Right lobe of liver (tissue), 6 donors: ENCODE data around the gene MIPEP. TPM values are rescaled to one million over a fixed set of nuclear protein-coding genes. Genes with fewer than 3 reads are reported as not detected.

ENCODE experiments used
- ATAC-seq, 4 donors: fragments of 200-7000 bp; cut with Tn5 transposase; one replicate each; pipeline ENCODE4 v1.9.1; 2020; ENCODE audit warnings: mild to moderate bottlenecking in 4 of 4, moderate library complexity in 4 of 4
- DNase-seq, 3 donors: peaks; one replicate each; pipeline ENCODE4 v3.0.0-alpha.2; 2020
- H3K27ac ChIP-seq, 3 donors: fragments of 200-600 bp; one replicate each; pipeline ENCODE4 v1.8.0; 2022
- H3K27me3 ChIP-seq, 2 donors: fragments of 200-600 bp; one replicate each; pipeline ENCODE4 v1.8.0; 2022
- H3K36me3 ChIP-seq, 4 donors: fragments of 200-600 bp; sonication (generic) in 1 of 4; one replicate each; pipeline versions ENCODE4 v1.5.1 to v1.8.0; 2017 to 2022; ENCODE audit warnings: control low read depth in 1 of 4
- H3K4me1 ChIP-seq, 4 donors: fragments of 200-600 bp; sonication (generic) in 1 of 4; one replicate each; pipeline versions ENCODE4 v1.5.1 to v1.8.0; 2017 to 2022; ENCODE audit warnings: control low read depth in 1 of 4
- H3K4me3 ChIP-seq, 3 donors: fragments of 200-600 bp; one replicate each; pipeline ENCODE4 v1.8.0; 2022
- H3K9me3 ChIP-seq, 4 donors: fragments of 200-600 bp; sonication (generic) in 1 of 4; one replicate each; pipeline versions ENCODE4 v1.5.1 to v1.8.0; 2017 to 2022; ENCODE audit warnings: control low read depth in 1 of 4
- POLR2A ChIP-seq: fragments of 450-650 bp; IDR thresholded peaks from one replicate; pipeline ENCODE4 v1.6.1; 2017; ENCODE audit warnings: antibody characterized with exemption, mild to moderate bottlenecking
- WGBS: methylation state at CpG from one replicate; pipeline ENCODE4 v1.1.6; 2018; ENCODE audit warnings: low coverage, low lambda C conversion rate; ENCODE audit not compliant: insufficient coverage; ENCODE audit errors: missing lambda C conversion rate; 5-methylcytosine and 5-hydroxymethylcytosine counted together
- intact Hi-C, 2 donors: fragments of 100-400 bp; cut with DNase I; formaldehyde crosslinking; loops; one replicate each; pipeline versions ENCODE4 v1.11.2 to v1.14.1; 2022
- total RNA-seq, 6 experiments: library from RNA; depleted of rRNA in 2 of 6; stranded (reverse); fragments of >200 nt in 2 of 6; fragmentation: NEBNext Ultra II Directional in 3 of 6; extraction: Animal tissue kit (Norgen Biotek cat#: 25700) in 3 of 6; gene quantifications; one replicate each; pipeline versions ENCODE4 v1.1.0 to v1.2.4, GENCODE V29; 2016 to 2023
- TF ChIP-seq, protein P1 (sequence below), 4 donors: fragments of 200-600 bp in 3 of 4; fragments of 450-650 bp in 1 of 4; IDR thresholded peaks; one replicate each; pipeline versions ENCODE4 v1.5.1 to v1.8.0; 2016 to 2022; ENCODE audit warnings: antibody characterized with exemption in 4 of 4, mild to moderate bottlenecking in 2 of 4
- donor health status: DM: no; HTN: yes; CAD: no.
- donor health status: DM: no; HTN: no; CAD: no.
- donor health status: DM: no; HTN: no; CAD: no.
- donor health status: DM: no; HTN: yes; CAD: no.
- donor health status: DM: no; HTN: yes; CAD: no.

MIPEP gene
- total RNA-seq, 6 experiments from 2014 or later, result 8.2 to 15.2 (median 11.8) TPM

DNA sequence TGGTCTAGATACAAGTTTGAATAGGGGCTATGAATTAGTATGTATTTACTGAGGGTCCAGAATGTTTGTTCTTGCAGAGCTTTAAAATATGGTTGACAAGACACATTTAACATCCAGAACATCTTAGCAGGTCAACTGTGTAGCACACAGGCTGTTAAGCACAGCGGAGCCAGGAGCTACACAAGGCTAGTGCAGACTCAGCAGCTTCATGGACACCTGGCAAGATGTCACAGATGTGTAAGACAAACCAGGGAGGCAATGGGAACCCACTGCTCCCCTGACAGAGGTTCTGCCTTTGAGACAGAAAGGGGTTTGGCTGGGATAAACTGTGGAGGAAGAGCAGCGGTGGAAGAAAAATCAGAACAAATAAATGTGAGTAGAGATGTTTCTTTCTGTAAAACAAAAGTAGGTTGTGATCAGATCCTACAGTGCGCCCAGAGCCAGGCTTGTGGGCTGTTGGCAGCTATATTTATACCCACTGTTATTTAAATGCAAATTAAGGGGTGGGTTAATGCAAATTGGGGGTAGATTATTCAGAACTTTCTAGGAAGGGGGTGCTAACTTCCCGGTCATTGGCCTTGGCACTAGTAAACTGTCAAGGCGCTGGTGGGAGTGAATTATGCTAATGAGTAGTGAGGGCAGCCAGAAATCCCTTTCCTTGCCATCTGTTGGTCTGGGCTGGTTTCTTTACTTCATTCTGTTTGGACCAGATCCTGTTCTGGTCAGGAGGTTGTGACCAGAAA lies 33.0 kb downstream of the MIPEP start:
- 79% methylated on average over 5 of the region's 5 CpGs for WGBS
- Histone ChIP-seq H3K4me1 (no peaks in the 10 kb centered on the region), H3K27ac (no peak overlapping the region), H3K9me3 (no peaks in the 10 kb centered on the region), H3K4me3 (no peak overlapping the region), H3K27me3 (no peaks in the 10 kb centered on the region), H3K36me3 (no peaks in the 10 kb centered on the region)
- TF ChIP-seq, protein P1, sequence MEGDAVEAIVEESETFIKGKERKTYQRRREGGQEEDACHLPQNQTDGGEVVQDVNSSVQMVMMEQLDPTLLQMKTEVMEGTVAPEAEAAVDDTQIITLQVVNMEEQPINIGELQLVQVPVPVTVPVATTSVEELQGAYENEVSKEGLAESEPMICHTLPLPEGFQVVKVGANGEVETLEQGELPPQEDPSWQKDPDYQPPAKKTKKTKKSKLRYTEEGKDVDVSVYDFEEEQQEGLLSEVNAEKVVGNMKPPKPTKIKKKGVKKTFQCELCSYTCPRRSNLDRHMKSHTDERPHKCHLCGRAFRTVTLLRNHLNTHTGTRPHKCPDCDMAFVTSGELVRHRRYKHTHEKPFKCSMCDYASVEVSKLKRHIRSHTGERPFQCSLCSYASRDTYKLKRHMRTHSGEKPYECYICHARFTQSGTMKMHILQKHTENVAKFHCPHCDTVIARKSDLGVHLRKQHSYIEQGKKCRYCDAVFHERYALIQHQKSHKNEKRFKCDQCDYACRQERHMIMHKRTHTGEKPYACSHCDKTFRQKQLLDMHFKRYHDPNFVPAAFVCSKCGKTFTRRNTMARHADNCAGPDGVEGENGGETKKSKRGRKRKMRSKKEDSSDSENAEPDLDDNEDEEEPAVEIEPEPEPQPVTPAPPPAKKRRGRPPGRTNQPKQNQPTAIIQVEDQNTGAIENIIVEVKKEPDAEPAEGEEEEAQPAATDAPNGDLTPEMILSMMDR (IDR thresholded peaks at IDR 0.05), result no peak
- TF ChIP-seq POLR2A, result no peak
- DNase-seq, result no peak
- no peak for ATAC-seq
- intact Hi-C loops, result no loop called here

DNA sequence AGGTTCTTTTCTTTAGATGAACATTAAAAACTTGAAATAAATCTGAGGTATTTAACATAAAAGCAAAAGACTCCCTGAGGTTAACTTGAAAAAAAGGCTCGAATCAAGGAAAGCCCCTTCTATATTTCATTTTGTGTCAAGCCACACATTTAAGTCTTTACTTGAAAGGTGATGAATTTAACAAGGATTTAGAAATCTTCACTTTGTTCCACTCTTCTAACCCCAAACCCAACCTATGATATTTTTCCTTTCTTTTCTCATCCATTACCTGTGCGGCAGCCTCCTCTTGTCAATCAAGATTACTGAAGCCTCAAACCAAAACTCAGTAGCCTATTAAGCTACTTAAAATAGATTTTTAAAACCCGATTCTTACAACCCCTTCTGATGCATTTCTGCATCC lies 33.8 kb downstream of the MIPEP start:
- no peaks in the 10 kb centered on the region for H3K36me3 ChIP-seq
- DNase-seq (no peak), ATAC-seq (no peak)
- no peaks in the 10 kb centered on the region for H3K4me1 ChIP-seq
- no peaks in the 10 kb centered on the region for H3K27me3 ChIP-seq
- no peaks in the 10 kb centered on the region for H3K9me3 ChIP-seq
- TF ChIP-seq POLR2A, result no peak
- TF ChIP-seq, protein P1 (IDR thresholded peaks at IDR 0.05), result no peak
- H3K27ac ChIP-seq, result no peak overlapping the region
- 85% methylated on average over 3 of the region's 3 CpGs for WGBS
- intact Hi-C loops, result no loop called here
- no peak overlapping the region for H3K4me3 ChIP-seq

DNA sequence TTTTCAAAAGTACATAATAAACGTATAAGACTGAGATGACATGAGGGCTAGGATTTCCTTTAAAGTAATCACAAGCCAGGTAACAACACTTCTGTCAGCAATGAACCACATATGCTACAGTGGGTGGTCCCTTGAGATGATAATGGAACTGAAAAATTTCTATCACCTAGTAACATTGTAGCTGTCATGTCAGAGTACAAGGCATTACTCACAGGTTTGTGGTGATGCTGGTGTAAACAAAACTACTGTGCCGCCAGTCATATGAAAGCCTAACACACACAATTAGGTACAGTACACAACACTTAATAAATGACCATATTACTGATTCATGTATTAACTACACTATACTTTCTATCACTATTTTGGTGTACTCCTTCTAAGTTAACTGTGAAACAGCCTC lies 36.8 kb downstream of the MIPEP start:
- DNase-seq, result no peak
- no peak for ATAC-seq
- no peaks in the 10 kb centered on the region for H3K27me3 ChIP-seq
- WGBS, result 50% methylated on average over 2 of the region's 2 CpGs
- no peak overlapping the region for H3K27ac ChIP-seq
- H3K36me3 ChIP-seq, result no peaks in the 10 kb centered on the region
- no peak overlapping the region for H3K4me3 ChIP-seq
- H3K4me1 ChIP-seq, result no peaks in the 10 kb centered on the region
- intact Hi-C loops, result no loop called here
- no peaks in the 10 kb centered on the region for H3K9me3 ChIP-seq
- TF ChIP-seq, protein P1 (IDR thresholded peaks at IDR 0.05), result no peak
- TF ChIP-seq POLR2A, result no peak

DNA sequence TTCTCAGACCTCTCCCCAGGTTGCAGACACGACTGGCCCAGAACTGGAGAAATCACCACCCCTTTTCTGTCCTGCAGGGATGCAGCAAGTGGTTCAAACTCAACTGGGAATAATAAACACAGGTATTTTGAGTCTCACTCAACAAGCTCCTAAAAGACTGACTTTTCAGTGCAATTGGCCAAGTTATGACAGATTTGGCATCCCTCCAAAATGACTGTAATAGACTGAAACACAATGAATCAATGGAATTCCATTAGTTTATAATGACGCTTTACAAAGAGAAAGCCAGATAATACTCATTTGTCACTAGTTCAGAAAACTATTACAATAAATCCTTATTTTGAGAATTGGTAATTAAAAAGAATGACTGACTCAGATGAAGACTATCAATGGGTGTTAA lies 38.1 kb downstream of the MIPEP start:
- intact Hi-C loops, result no loop called here
- Histone ChIP-seq H3K27me3 (no peaks in the 10 kb centered on the region), H3K4me1 (no peaks in the 10 kb centered on the region), H3K4me3 (no peak overlapping the region), H3K36me3 (no peaks in the 10 kb centered on the region), H3K9me3 (no peaks in the 10 kb centered on the region), H3K27ac (no peak overlapping the region)
- DNase-seq (no peak), ATAC-seq (no peak)
- TF ChIP-seq, protein P1 (IDR thresholded peaks at IDR 0.05), result no peak
- no peak for TF ChIP-seq POLR2A
- WGBS, result 80% methylated on average over 2 of the region's 2 CpGs
